Measurements from ENCODE around the gene MRGPRE.

DNA sequence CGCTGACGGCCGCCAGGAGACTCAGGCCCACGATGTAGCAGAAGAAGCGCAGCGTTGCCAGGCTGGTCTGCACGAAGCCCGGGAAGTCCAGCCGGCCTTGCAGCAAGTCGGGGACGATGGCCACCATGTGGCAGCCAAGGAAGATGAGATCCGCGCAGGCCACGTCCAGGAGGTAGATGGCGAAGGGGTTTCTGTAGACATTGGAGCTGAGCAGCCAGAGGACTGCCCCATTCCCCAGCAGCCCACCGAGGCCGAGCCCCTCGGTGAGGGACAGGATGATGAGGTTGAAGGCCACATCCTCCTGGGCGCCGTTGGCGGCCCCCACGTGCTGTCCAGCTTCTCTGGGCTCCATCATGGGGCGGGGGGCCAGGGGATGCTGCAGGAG is 3.8 kb downstream of the MRGPRE start:
- TF ChIP-seq, protein P1, sequence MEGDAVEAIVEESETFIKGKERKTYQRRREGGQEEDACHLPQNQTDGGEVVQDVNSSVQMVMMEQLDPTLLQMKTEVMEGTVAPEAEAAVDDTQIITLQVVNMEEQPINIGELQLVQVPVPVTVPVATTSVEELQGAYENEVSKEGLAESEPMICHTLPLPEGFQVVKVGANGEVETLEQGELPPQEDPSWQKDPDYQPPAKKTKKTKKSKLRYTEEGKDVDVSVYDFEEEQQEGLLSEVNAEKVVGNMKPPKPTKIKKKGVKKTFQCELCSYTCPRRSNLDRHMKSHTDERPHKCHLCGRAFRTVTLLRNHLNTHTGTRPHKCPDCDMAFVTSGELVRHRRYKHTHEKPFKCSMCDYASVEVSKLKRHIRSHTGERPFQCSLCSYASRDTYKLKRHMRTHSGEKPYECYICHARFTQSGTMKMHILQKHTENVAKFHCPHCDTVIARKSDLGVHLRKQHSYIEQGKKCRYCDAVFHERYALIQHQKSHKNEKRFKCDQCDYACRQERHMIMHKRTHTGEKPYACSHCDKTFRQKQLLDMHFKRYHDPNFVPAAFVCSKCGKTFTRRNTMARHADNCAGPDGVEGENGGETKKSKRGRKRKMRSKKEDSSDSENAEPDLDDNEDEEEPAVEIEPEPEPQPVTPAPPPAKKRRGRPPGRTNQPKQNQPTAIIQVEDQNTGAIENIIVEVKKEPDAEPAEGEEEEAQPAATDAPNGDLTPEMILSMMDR (IDR thresholded peaks at IDR 0.05), result no peak
- TF ChIP-seq POLR2A (IDR thresholded peaks at IDR 0.05), result no peak
- TF ChIP-seq EP300 (IDR thresholded peaks at IDR 0.05), result no peak

Measured in sigmoid colon (tissue), 4 donors.